Gastrocnemius medialis (tissue), 4 donors: ENCODE data around the gene TOMM7.

Experiments used
- CTCF ChIP-seq, 5 experiments: fragments of 450-650 bp in 3 of 5; fragments of 200-600 bp in 2 of 5; sonication (generic) in 2 of 5; IDR thresholded peaks in 4 of 5; conservative IDR thresholded peaks in 1 of 5; 1 replicate in 4 of 5; 2 replicates in 1 of 5; pipeline ENCODE4 v1.5.1; 2016 to 2019; ENCODE audit warnings: antibody characterized with exemption in 5 of 5, mild to moderate bottlenecking in 3 of 5, moderate library complexity in 3 of 5
- POLR2A ChIP-seq, 2 donors: fragments of 450-650 bp; IDR thresholded peaks; one replicate each; pipeline ENCODE4 v1.6.1; 2017; ENCODE audit warnings: antibody characterized with exemption in 2 of 2, mild to moderate bottlenecking in 2 of 2, moderate library complexity in 2 of 2

GRCh38 chr7:22786290-22786932 is 36.2 kb downstream of the TOMM7 start:
- no peak for TF ChIP-seq POLR2A (IDR thresholded peaks at IDR 0.05)
- TF ChIP-seq CTCF (IDR thresholded peaks at IDR 0.05 in 4 of 5, conservative IDR thresholded peaks at IDR 0.05 in 1 of 5): no peak
